AG09319 (cell line): ENCODE measurements around the gene SYTL2.
A peak's percentile ranks its signal among the peaks of the same experiment; 100 is the strongest.

Experiments used
- DNase-seq: peaks from one replicate; pipeline ENCODE4 v3.0.0-alpha.2; 2010; ENCODE audit warnings: low read depth; ENCODE audit errors: extremely low read depth
- TF ChIP-seq, protein P1 (sequence below): IDR thresholded peaks from 2 replicates; pipeline ENCODE4 v1.5.1; 2011; ENCODE audit warnings: low read depth, mild to moderate bottlenecking, inconsistent platforms, low read length, moderate library complexity

The SYTL2 gene

DNA sequence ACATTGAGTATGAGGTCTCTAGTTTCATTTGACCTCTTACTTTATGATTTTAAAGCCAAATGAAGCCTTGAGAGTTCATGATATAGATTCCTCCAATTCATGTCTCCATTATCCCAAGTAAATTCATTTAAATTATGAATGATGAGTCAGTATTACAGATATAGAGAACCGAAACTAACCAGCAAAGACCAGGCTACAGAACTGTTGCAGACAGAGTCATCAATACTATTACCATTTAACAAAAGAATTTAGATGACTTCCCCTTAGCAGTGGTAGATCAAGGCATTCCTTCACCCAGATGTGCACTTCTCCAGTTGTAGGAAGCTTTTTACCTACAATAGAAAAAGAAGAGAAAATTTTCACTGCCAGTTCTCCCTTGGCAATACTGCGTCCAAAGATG, 113.2 kb downstream of the SYTL2 start:
- TF ChIP-seq, protein P1, sequence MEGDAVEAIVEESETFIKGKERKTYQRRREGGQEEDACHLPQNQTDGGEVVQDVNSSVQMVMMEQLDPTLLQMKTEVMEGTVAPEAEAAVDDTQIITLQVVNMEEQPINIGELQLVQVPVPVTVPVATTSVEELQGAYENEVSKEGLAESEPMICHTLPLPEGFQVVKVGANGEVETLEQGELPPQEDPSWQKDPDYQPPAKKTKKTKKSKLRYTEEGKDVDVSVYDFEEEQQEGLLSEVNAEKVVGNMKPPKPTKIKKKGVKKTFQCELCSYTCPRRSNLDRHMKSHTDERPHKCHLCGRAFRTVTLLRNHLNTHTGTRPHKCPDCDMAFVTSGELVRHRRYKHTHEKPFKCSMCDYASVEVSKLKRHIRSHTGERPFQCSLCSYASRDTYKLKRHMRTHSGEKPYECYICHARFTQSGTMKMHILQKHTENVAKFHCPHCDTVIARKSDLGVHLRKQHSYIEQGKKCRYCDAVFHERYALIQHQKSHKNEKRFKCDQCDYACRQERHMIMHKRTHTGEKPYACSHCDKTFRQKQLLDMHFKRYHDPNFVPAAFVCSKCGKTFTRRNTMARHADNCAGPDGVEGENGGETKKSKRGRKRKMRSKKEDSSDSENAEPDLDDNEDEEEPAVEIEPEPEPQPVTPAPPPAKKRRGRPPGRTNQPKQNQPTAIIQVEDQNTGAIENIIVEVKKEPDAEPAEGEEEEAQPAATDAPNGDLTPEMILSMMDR = no peak
- no peak for DNase-seq

DNA sequence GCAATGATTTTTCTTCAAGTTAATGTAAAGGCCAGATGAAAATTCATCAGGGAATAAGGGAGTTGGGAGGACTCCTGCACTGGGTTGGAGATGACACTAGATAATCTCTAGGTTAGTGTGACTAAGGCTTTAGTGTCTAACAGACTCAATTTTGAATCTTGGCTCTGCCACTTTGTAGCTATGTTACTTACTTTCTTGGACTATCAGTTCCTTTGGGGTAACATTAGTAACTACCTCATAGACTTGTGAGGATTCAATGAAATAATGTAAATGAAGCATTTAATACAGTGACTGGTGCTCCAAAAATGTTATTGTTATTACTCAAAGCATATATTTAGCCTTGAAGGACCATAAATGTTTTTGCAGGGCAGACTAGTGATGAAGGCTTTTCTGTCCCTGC, 115.4 kb downstream of the SYTL2 start:
- TF ChIP-seq, protein P1 = no peak
- no peak for DNase-seq

DNA sequence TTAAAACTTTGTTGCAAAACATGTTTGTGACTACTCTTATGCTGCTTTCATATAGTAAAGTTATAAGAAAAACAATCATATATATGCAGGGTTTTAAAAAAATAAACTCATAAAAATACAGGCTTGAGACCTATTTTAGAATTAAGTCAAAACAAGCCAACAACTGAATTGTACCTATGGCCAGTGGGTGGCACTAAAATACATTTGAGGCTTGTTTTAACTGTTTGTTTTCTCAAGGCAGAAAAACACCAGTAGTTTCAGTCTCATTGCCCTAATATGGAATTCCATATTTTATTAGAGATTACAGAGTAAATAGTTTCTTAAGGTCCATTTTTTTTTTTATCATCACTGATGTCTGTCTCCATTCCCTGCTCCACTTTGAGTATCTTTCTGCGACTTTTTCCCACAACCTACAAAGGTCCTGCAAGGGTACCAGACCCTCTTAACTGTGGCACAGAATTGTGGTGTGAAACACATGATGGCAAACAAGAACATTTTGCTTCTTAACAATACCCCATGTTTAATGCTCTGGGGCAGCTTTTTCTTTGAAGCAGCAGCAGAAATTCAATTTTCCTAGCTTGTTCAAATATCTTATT, 116.5 kb downstream of the SYTL2 start:
- TF ChIP-seq, protein P1 = peak; percentile 60
- DNase-seq = peak; percentile 34

DNA sequence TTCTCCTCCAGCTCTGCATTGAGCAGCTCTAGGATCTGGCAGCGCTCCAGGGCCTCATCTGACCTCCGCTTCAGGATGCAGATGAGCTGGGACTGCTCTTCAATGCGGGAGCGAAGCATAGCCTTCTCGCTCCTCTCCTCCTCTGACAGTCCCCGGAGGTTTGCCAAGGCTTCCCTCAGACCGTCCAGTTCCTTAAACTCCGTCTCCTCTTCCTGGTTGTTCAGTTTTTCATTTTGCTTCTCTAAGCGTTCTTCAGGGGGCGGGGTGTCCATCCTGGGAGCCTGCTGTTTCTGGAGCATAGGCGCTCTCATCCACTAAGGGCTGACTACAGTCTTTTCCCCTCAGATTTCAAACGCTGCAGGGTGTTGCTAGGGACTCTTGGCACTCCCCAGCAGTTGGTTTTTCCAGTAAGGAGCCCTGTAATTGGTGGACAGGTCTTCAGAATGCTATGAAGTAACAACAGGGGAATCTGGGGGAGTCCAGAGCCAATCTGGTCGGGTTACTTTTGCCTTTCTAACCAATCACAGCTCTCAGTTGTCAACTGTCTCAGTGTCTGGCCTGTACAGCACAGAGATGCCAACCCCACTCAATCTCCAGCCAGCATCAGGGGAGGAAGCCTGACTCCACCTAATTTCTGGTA, 125.0 kb downstream of the SYTL2 start, which contains the start of gene CCDC89:
TSS of gene CCDC89 (minus strand) at position 376 of the 640 bp plus-strand sequence. CDS start at position 311, 65 bp downstream.
- TF ChIP-seq, protein P1 = no peak
- peak; percentile 88 for DNase-seq

DNA sequence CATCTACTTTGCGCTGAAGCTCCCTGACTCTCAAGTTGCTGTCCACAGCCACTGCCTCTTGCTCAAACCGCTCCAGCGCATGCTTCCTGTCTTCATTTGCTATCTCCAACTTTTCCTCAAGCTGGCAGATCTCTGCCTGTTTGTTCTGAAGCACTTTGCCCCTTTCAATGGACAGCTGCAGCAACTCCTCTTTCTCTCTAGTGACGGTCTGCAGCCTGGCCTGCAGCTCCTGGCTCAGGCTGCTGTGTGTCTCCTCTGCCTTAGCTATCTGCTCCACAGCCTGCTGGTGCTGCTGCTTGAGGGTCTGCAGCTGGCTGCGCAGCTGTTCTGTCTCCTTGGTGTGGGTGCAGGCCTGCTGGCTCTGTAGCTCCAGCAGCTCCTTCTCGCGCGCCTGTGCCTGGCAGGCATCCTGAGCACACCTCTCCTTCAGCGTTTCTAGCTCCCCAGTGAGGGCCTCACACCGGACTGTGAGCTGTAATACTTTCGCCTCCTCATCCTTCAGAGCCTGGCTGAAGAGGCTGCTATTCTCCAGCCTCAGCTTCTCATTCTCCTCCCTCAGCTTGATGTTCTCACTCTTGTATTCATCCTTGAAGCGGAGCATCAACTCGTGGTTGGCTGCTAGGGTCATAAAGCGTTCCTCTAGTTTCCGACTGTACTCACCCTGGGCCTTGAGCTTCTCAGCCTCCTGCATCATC, 125.7 kb downstream of the SYTL2 start:
- TF ChIP-seq, protein P1 = no peak
- DNase-seq = no peak

DNA sequence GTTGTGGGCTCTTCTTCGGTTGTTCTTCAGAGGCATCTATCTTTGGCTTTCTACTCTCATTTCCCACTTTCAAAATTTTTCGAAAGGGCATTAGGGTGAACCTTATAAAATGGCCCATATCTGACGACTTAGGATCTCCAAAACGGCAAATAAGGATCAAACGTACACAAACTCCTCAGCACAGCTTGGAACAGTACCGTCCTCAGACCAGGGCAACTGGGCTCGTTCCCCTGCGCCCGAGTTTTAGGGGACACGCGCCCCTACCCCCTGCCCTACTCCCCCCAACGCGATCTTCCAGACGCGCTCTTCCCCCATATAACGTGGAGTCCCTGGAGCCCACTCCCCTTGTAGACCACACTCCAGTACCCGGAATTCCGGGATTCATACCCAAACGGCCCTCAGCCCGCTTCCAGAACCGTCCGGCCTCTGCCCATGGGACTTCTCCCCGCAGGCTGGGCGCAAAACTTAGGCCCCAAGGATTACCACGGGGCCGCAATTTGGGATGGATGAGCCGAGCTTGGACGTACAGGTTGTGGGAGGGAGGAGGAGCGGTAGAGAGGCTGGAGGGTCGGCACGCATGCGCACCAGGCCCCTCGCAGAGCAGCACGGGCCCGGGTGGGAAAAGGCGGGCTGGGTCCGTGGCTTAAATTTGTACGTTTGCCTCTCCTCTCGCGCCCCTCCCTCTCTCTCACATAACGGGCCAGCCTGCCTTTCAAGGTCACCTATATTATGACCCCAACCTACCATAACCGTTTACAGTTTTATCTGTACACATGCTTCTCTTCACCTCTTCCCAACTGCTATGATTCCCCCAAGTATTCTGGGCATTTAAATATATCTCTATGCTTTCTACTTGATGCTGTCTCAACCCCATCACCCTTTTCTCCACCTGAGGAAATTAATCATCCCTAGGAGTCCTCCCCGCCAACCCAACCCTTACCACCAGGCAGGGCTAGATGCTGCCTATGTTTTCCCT, 128.3 kb downstream of the SYTL2 start:
- TF ChIP-seq, protein P1 = no peak

More for the DNA sequence above, 128.3 kb downstream of the SYTL2 start:
- no peak for DNase-seq
